HPDE6-E6E7 (cell line): ENCODE data around the gene RPS6KA4.

ENCODE experiments used
- DNase-seq: peaks from one replicate; pipeline ENCODE4 v3.0.0; 2011; ENCODE audit warnings: missing footprints; ENCODE audit errors: extremely low spot score

Gene RPS6KA4

GRCh38 chr11:64327375-64327774 lies 31.6 kb upstream of the RPS6KA4 start:
- DNase-seq, result no peak

DNA sequence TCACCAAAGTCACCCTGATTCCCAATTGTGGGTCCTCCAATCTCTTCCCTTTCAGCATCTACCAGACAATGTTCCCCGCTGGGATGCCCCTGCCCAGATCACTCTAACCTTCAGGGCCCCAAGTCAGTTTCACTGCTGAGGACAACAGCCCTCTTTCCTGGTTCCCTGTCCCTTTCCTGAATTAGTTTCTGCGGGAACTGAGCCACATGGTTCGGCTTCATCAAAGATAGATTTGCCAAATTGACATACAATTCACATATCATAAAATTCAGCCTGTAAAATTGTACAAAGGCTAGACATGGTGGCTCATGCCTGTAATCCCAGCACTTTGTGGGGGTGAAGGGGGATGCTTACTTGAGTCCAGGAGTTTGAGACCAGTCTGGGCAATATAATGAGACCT lies 31.0 kb upstream of the RPS6KA4 start:
- DNase-seq, result no peak

GRCh38 chr11:64330888-64331287 lies 28.1 kb upstream of the RPS6KA4 start:
- DNase-seq, result no peak

DNA sequence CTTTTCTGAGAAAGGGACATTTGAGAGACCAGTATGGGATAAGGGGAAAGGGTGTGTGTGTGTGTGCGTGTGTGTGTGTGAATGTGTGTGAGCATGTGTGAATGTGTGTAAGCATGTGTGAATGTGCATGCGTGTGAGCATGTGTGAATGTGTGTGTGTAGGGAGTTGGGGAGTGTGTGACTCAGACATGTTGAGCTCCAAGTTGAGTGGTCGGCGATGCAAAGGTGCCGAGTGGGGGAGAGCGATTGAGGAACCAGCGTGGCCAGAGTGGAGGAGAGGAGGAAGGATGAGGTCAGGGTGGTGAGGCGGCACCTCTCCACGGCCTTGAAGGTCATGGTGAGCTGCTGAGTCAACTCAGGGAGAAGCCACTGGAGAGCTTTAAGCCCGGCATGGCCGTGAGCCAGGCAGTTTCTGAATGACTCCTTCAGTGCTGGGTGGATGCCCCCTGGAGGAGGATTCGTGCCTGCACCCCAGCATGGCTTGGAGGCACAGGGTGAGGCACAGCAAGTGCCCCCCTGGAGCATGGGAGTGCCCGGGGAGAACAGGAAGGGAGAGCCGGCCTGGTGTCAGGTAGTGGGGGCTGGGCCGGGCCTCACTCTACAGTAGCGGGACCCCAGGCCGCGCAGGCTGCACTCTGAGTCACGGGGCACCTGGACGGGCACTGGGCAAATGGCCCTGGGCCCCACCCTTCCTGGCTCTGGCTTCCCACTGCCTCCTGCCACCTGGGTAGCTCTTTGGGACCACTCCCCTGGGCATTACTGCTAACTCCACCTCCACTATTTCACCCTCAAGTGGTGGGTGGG lies 27.2 kb upstream of the RPS6KA4 start:
- DNase-seq, result peak; percentile 89

GRCh38 chr11:64333556-64333955 lies 25.4 kb upstream of the RPS6KA4 start:
- DNase-seq, result no peak

- DNase-seq, result peak; percentile 98
Observed at GRCh38 chr11:64334764-64335735, 23.9 kb upstream of the RPS6KA4 start.

DNA sequence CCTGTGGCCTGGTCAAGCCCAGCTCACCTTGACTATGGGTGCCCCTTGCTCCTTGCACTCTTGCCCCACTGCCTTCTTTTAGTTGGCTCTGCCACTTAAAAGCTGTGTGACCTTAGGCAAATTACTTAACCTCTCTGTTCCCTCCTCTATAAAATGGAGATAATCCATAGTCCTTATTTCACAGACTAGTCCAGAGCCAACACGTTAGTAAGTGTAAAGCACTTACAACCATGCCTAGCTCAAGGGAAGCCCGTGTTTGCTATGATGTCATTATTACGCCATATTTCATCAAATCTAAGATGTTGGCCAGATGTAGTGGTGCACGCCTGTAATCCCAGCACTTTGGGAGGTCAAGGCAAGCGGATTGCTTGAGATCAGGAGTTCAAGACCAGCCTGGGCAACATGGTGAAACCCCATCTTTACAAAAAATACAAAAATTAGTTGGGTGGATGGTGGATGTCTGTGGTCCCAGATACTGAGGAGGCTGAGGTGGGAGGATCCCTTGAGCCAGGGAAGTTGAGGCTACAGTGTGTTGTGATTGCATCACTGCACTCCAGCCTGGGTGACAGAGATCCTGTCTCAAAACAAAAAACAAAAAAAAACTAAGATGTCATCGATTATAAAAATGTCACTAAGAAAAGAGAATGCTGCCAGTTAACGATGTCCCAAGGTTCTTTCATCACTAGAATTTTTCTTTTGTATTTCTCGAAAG lies 21.3 kb upstream of the RPS6KA4 start:
- no peak for DNase-seq

DNA sequence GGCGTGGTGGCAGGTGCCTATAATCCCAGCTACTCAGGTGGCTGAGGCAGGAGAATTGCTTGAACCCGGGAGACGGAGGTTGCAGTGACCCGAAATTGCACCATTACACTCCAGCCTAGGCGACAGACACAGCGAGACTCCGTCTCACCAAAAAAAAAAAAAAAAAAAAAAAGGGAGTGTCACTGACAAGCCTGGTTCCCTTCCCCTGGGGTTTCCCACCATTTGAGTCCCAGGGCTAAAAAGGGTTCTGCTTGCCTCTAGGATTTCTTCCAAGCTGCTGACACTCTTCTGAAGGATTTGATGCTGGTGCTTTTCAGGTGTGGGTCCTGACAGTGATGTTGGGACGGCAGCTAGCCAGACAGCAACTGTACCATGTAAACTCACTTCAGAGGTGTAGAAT lies 20.2 kb upstream of the RPS6KA4 start:
- DNase-seq, result no peak

- DNase-seq, result no peak
Observed at GRCh38 chr11:64339286-64339685, 19.7 kb upstream of the RPS6KA4 start.

DNA sequence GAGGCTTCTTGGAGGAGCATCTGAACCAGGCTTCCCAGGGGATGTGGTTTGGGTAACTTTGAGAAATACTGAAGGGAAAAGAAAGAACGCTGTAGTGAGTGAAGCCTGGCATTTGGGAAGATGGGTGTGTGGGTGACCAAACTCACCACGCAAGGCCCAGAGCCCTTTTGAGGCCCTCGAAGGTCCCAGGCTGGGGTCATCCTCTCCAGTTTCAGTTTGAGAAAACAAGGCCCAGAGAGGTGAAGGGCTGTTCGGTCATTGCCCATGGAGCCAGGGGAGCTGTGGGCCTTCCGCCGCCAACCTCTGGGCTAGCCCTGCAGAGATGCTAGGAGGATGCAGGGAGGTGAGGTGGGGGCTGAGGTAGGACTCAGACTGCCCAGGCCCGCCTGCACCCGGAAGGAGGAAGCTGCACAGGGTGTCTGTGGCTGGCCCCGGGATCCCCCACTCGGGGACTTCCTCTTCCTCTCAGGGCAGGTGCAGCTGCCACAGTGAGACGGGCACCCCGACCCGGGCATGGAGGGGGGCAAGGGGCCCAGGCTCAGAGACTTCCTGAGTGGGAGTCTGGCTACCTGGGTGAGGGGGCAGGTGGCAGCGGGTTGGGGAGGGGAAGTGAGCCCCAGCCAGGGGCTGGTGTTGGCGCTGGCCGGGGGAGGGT lies 19.1 kb upstream of the RPS6KA4 start, which contains the start of gene CCDC88B:
Gene CCDC88B, plus strand, starts transcription at position 451 of the 655 bp plus-strand sequence. Its CDS starts 63 bp downstream, at position 514.
- DNase-seq, result no peak

GRCh38 chr11:64340671-64341335 lies 18.2 kb upstream of the RPS6KA4 start:
- DNase-seq, result no peak

DNA sequence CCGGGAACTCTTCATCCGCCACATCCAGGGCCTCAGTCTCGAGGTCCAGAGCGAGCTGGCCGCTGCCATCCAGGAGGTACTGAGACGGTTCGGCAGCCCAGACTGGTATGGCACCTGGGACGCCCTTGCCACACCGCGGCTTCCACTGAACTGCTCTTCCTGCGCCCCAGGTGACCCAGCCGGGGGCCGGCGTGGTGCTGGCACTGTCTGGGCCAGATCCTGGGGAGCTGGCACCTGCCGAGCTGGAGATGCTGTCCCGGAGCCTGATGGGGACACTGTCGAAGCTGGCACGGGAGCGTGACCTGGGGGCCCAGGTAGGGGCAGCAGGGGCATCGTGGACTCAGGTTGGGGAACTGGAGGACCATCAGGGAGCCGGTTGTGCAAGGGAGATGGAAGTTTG lies 17.5 kb upstream of the RPS6KA4 start:
- DNase-seq, result no peak

DNA sequence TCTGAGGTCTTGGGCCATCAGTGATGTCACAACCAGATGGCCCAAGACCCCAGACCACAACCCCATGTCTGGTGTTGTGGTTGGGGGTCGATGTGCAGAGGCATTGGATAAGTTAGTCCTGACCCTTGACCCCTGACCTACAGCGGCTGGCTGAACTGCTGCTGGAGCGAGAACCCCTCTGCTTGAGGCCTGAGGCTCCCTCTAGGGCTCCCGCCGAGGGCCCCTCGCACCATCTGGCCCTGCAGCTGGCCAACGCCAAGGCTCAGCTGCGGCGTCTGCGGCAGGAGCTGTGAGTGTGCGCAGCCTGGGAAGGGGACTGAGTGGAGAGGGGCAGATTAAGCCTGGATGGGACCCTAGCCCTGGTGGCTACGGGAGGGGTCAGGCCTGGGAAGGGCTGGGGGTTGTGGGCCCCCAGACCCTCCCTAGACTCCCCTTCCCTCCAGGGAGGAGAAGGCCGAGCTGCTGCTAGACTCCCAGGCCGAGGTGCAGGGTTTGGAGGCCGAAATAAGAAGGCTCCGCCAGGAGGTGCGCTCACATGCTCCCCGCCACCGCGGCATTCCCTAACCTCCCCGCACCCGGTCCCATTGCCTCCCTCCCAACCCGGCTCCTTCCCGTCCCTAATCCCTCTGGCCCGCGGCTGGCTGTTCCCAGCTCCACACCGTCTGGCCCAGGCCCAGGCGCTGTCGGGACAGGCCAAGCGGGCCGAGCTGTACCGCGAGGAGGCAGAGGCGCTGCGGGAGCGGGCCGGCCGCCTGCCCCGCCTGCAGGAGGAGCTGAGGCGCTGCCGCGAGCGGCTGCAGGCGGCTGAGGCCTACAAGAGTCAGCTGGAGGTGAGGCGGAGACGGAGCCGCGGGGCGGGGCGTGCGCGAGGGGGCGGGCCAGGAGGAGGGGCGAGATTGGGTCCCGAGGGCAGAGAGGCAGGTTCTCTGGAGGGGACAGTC lies 16.8 kb upstream of the RPS6KA4 start:
- peak; percentile 89 for DNase-seq

GRCh38 chr11:64342869-64343745 lies 15.9 kb upstream of the RPS6KA4 start:
- DNase-seq, result no peak

GRCh38 chr11:64343767-64344559 lies 15.0 kb upstream of the RPS6KA4 start:
- no peak for DNase-seq

DNA sequence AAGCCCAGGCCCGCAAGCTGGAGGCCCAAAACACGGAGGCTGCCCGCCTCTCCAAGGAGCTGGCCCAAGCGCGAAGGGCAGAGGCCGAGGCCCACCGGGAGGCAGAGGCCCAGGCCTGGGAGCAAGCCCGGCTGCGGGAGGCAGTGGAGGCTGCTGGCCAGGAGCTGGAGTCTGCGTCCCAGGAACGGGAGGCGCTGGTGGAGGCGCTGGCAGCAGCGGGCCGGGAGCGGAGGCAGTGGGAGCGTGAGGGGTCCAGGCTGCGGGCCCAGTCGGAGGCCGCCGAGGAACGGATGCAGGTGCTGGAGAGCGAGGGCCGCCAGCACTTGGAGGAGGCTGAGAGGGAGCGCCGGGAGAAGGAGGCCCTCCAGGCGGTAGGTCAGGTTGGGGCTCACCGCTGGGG lies 14.2 kb upstream of the RPS6KA4 start:
- DNase-seq, result no peak

DNA sequence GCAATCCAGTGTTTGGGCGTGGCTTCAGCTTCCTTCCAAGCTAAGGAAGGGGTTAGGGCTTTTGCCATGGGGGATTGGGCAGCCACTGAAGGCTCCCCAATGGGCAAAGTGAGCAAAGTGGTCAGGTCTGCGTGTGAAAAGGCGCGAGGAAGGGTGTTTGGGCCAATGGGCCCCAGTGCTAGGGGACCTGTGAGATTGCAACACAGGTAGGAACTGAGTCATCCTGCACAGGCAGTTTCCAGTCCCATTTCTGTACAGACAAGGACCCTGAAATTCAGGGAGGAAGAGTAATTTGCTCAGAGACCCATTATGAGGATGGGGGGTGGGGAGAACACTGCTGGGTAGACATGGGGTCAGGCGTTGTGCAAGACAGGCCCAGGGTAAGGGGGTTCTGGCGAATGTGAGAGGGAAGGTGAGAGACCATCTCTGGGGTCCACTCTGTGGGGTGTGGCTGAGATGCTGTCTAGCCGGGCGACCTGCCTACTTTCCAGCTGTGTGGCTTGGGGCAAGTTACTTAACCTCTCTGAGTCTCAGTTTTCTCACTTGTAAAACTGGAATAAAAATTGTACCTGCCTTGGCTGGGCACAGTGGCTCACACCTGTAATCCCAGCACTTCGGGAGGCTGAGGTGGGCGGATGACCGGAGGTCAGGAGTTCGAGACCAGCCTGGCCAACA lies 11.6 kb upstream of the RPS6KA4 start:
- peak; percentile 63 for DNase-seq
